Measurements from ENCODE around the gene ZFPM1.

GRCh38 chr16:88434353-88434690 is 18.8 kb upstream of the ZFPM1 start:
- TF ChIP-seq EGR1 (IDR thresholded peaks at IDR 0.05; ENCODE audit: low read depth): no peak
- TF ChIP-seq TCF7L2 (IDR thresholded peaks at IDR 0.05; ENCODE audit: borderline replicate concordance, extremely low read depth, insufficient read depth, insufficient read length): no peak
- TF ChIP-seq, protein P1, sequence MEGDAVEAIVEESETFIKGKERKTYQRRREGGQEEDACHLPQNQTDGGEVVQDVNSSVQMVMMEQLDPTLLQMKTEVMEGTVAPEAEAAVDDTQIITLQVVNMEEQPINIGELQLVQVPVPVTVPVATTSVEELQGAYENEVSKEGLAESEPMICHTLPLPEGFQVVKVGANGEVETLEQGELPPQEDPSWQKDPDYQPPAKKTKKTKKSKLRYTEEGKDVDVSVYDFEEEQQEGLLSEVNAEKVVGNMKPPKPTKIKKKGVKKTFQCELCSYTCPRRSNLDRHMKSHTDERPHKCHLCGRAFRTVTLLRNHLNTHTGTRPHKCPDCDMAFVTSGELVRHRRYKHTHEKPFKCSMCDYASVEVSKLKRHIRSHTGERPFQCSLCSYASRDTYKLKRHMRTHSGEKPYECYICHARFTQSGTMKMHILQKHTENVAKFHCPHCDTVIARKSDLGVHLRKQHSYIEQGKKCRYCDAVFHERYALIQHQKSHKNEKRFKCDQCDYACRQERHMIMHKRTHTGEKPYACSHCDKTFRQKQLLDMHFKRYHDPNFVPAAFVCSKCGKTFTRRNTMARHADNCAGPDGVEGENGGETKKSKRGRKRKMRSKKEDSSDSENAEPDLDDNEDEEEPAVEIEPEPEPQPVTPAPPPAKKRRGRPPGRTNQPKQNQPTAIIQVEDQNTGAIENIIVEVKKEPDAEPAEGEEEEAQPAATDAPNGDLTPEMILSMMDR (IDR thresholded peaks at IDR 0.05 in 2 of 3, conservative IDR thresholded peaks at IDR 0.05 in 1 of 3; ENCODE audit: borderline replicate concordance in 1 of 3, insufficient read depth in 1 of 3, low read depth in 2 of 3, low read length in 2 of 3): no peak
- TF ChIP-seq POLR2A (IDR thresholded peaks at IDR 0.05; ENCODE audit: borderline replicate concordance, extremely low read depth, insufficient read depth, insufficient read length): no peak
- no peak for TF ChIP-seq POLR2AphosphoS5 (IDR thresholded peaks at IDR 0.05; ENCODE audit: low read depth, low read length)
- TF ChIP-seq RAD21 (IDR thresholded peaks at IDR 0.05; ENCODE audit: low read depth): no peak
- TF ChIP-seq EZH2 (IDR thresholded peaks at IDR 0.05): no peak
- TF ChIP-seq JUND (IDR thresholded peaks at IDR 0.05): no peak

Measured in HCT116 (cell line).